Measurements from ENCODE around the gene TIE1.
"Not testable (repeated sequence)": the region's sequence is repeated elsewhere in the genome, so short reads cannot be mapped to it uniquely, and the experiment has no call there.

TIE1 gene

GRCh38 chr1:43363935-43364525, 63.2 kb downstream of the TIE1 start:
- no peak for DNase-seq

- no peak for DNase-seq
Measured at GRCh38 chr1:43365678-43366077, 64.9 kb downstream of the TIE1 start.

GRCh38 chr1:43366179-43366578, 65.4 kb downstream of the TIE1 start:
- DNase-seq, result no peak

GRCh38 chr1:43366601-43367025, 65.8 kb downstream of the TIE1 start:
- DNase-seq, result no peak

- peak; percentile 48 for DNase-seq
Measured at GRCh38 chr1:43367026-43367903, 66.5 kb downstream of the TIE1 start.

GRCh38 chr1:43367904-43368645, 67.3 kb downstream of the TIE1 start, which contains the start of gene ELOVL1:
Gene ELOVL1 (minus strand): TSS chr1:43368011. CDS start chr1:43365609, 2,402 bp downstream.
- peak; percentile 91 for DNase-seq

GRCh38 chr1:43368646-43369020, 67.9 kb downstream of the TIE1 start:
- no peak for DNase-seq

GRCh38 chr1:43369779-43370178, 69.0 kb downstream of the TIE1 start:
- DNase-seq, result not testable (repeated sequence)

- DNase-seq, result no peak
Measured at GRCh38 chr1:43370564-43370963, 69.8 kb downstream of the TIE1 start.

- no peak for DNase-seq
Measured at GRCh38 chr1:43372172-43372571, 71.4 kb downstream of the TIE1 start.
